WTC11 (cell line): ENCODE results near the gene WDSUB1.

ENCODE experiments used
- MXD4 ChIP-seq: fragments of 250-450 bp; sonication (Bioruptor Pico); IDR thresholded peaks from 2 replicates; pipeline ENCODE4 v1.8.0; 2021; ENCODE audit warnings: mild to moderate bottlenecking, moderate library complexity, borderline replicate concordance
- NR3C1 ChIP-seq: sonication (generic); formaldehyde crosslinking; conservative IDR thresholded peaks from 2 replicates; pipeline ENCODE4 v1.8.1; 2023; ENCODE audit warnings: low read depth, mild to moderate bottlenecking, missing genetic modification reagents
- PRRX2 ChIP-seq: fragments of 250-450 bp; sonication (Bioruptor Pico); IDR thresholded peaks from 2 replicates; pipeline ENCODE4 v1.8.0; 2021; ENCODE audit warnings: mild to moderate bottlenecking
- SOX15 ChIP-seq: fragments of 250-450 bp; sonication (Bioruptor Pico); IDR thresholded peaks from 2 replicates; pipeline ENCODE4 v1.9.0; 2021; ENCODE audit warnings: mild to moderate bottlenecking
- ZNF121 ChIP-seq: sonication (generic); formaldehyde crosslinking; IDR thresholded peaks from 2 replicates; pipeline ENCODE4 v1.8.0; 2023; ENCODE audit warnings: missing genetic modification reagents
- TF ChIP-seq, protein P1 (sequence below): fragments of 250-450 bp; sonication (Bioruptor Pico); IDR thresholded peaks from 2 replicates; pipeline ENCODE4 v1.8.0; 2021; ENCODE audit warnings: mild to moderate bottlenecking
- TF ChIP-seq, protein P2 (sequence below): fragments of 200-600 bp; IDR thresholded peaks from 2 replicates; pipeline ENCODE4 v1.8.0; 2022; ENCODE audit warnings: antibody characterized with exemption
- TF ChIP-seq, protein P3 (sequence below): sonication (generic); formaldehyde crosslinking; IDR thresholded peaks from 2 replicates; pipeline ENCODE4 v1.8.1; 2023; ENCODE audit warnings: mild to moderate bottlenecking, missing genetic modification reagents, moderate library complexity
- TF ChIP-seq, protein P4 (sequence below): sonication (generic); formaldehyde crosslinking; IDR thresholded peaks from 2 replicates; pipeline ENCODE4 v1.8.1; 2023; ENCODE audit warnings: mild to moderate bottlenecking, missing genetic modification reagents
- TF ChIP-seq, protein P5 (sequence below): sonication (generic); formaldehyde crosslinking; conservative IDR thresholded peaks from 2 replicates; pipeline ENCODE4 v1.8.1; 2023; ENCODE audit warnings: mild to moderate bottlenecking, low read depth, missing genetic modification reagents, moderate library complexity
- TF ChIP-seq, protein P6 (sequence below): sonication (generic); formaldehyde crosslinking; IDR thresholded peaks from 2 replicates; pipeline ENCODE4 v1.8.1; 2022; ENCODE audit warnings: missing genetic modification reagents, borderline replicate concordance

DNA sequence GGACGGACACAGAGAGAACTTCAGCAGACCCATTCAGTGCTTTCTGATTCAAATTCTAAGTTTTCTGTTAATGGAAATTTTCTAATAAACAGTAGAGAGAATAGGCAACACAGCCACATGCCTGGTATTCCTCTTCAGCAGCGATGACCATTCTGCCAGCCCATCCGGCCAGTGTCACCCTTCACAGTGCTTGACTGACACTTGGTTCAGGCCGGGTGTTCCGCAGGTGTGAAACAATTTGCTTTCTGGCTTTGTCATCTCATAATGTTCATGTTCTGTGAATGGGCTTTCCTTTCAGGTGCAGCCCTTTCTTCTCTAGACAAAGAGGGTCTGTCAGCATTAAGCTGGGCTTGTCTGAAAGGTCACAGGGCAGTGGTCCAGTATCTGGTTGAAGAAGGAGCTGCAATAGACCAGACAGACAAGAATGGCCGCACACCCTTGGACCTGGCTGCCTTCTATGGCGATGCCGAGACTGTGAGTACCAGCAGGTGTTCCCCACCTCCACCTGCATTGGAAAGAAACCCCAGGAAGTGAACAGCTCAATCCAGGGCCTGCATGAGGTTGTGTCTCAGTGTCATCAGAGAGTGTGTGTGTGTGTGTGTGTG, 67.0 kb downstream of the WDSUB1 start:
- TF ChIP-seq, protein P1, sequence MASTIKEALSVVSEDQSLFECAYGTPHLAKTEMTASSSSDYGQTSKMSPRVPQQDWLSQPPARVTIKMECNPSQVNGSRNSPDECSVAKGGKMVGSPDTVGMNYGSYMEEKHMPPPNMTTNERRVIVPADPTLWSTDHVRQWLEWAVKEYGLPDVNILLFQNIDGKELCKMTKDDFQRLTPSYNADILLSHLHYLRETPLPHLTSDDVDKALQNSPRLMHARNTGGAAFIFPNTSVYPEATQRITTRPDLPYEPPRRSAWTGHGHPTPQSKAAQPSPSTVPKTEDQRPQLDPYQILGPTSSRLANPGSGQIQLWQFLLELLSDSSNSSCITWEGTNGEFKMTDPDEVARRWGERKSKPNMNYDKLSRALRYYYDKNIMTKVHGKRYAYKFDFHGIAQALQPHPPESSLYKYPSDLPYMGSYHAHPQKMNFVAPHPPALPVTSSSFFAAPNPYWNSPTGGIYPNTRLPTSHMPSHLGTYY (CRISPR knock-in tag) = no peak
- TF ChIP-seq, protein P2, sequence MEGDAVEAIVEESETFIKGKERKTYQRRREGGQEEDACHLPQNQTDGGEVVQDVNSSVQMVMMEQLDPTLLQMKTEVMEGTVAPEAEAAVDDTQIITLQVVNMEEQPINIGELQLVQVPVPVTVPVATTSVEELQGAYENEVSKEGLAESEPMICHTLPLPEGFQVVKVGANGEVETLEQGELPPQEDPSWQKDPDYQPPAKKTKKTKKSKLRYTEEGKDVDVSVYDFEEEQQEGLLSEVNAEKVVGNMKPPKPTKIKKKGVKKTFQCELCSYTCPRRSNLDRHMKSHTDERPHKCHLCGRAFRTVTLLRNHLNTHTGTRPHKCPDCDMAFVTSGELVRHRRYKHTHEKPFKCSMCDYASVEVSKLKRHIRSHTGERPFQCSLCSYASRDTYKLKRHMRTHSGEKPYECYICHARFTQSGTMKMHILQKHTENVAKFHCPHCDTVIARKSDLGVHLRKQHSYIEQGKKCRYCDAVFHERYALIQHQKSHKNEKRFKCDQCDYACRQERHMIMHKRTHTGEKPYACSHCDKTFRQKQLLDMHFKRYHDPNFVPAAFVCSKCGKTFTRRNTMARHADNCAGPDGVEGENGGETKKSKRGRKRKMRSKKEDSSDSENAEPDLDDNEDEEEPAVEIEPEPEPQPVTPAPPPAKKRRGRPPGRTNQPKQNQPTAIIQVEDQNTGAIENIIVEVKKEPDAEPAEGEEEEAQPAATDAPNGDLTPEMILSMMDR = no peak
- TF ChIP-seq NR3C1 (no peak), ZNF121 (CRISPR knock-in tag) (no peak), MXD4 (CRISPR knock-in tag) (no peak), PRRX2 (CRISPR knock-in tag) (no peak), SOX15 (CRISPR knock-in tag) (no peak)
- TF ChIP-seq, protein P3, sequence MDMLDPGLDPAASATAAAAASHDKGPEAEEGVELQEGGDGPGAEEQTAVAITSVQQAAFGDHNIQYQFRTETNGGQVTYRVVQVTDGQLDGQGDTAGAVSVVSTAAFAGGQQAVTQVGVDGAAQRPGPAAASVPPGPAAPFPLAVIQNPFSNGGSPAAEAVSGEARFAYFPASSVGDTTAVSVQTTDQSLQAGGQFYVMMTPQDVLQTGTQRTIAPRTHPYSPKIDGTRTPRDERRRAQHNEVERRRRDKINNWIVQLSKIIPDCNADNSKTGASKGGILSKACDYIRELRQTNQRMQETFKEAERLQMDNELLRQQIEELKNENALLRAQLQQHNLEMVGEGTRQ = no peak
- TF ChIP-seq, protein P4, sequence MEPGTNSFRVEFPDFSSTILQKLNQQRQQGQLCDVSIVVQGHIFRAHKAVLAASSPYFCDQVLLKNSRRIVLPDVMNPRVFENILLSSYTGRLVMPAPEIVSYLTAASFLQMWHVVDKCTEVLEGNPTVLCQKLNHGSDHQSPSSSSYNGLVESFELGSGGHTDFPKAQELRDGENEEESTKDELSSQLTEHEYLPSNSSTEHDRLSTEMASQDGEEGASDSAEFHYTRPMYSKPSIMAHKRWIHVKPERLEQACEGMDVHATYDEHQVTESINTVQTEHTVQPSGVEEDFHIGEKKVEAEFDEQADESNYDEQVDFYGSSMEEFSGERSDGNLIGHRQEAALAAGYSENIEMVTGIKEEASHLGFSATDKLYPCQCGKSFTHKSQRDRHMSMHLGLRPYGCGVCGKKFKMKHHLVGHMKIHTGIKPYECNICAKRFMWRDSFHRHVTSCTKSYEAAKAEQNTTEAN (CRISPR knock-in tag) = no peak
- TF ChIP-seq, protein P5, sequence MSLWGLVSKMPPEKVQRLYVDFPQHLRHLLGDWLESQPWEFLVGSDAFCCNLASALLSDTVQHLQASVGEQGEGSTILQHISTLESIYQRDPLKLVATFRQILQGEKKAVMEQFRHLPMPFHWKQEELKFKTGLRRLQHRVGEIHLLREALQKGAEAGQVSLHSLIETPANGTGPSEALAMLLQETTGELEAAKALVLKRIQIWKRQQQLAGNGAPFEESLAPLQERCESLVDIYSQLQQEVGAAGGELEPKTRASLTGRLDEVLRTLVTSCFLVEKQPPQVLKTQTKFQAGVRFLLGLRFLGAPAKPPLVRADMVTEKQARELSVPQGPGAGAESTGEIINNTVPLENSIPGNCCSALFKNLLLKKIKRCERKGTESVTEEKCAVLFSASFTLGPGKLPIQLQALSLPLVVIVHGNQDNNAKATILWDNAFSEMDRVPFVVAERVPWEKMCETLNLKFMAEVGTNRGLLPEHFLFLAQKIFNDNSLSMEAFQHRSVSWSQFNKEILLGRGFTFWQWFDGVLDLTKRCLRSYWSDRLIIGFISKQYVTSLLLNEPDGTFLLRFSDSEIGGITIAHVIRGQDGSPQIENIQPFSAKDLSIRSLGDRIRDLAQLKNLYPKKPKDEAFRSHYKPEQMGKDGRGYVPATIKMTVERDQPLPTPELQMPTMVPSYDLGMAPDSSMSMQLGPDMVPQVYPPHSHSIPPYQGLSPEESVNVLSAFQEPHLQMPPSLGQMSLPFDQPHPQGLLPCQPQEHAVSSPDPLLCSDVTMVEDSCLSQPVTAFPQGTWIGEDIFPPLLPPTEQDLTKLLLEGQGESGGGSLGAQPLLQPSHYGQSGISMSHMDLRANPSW (CRISPR knock-in tag) = no peak
- TF ChIP-seq, protein P6, sequence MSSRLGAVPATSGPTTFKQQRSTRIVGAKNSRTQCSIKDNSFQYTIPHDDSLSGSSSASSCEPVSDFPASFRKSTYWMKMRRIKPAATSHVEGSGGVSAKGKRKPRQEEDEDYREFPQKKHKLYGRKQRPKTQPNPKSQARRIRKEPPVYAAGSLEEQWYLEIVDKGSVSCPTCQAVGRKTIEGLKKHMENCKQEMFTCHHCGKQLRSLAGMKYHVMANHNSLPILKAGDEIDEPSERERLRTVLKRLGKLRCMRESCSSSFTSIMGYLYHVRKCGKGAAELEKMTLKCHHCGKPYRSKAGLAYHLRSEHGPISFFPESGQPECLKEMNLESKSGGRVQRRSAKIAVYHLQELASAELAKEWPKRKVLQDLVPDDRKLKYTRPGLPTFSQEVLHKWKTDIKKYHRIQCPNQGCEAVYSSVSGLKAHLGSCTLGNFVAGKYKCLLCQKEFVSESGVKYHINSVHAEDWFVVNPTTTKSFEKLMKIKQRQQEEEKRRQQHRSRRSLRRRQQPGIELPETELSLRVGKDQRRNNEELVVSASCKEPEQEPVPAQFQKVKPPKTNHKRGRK = no peak
